Metanephros (tissue), 2 donors: ENCODE results near the gene PPP1R11. TPM values are rescaled to one million over a fixed set of nuclear protein-coding genes. Genes with fewer than 3 reads are reported as not detected.

Source experiments
- small RNA-seq: library from RNA; depleted of rRNA; stranded (forward); fragments of <200 nt; gene quantifications from one replicate; pipeline ENCODE3, GENCODE V24; 2014; ENCODE audit warnings: low replicate concordance
- total RNA-seq: library from RNA; depleted of rRNA; stranded (reverse); fragments of >200 nt; gene quantifications from one replicate; pipeline ENCODE4 v1.2.3, GENCODE V29; 2014

The PPP1R11 gene, protein sequence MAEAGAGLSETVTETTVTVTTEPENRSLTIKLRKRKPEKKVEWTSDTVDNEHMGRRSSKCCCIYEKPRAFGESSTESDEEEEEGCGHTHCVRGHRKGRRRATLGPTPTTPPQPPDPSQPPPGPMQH
- 17.8 TPM for total RNA-seq

DNA sequence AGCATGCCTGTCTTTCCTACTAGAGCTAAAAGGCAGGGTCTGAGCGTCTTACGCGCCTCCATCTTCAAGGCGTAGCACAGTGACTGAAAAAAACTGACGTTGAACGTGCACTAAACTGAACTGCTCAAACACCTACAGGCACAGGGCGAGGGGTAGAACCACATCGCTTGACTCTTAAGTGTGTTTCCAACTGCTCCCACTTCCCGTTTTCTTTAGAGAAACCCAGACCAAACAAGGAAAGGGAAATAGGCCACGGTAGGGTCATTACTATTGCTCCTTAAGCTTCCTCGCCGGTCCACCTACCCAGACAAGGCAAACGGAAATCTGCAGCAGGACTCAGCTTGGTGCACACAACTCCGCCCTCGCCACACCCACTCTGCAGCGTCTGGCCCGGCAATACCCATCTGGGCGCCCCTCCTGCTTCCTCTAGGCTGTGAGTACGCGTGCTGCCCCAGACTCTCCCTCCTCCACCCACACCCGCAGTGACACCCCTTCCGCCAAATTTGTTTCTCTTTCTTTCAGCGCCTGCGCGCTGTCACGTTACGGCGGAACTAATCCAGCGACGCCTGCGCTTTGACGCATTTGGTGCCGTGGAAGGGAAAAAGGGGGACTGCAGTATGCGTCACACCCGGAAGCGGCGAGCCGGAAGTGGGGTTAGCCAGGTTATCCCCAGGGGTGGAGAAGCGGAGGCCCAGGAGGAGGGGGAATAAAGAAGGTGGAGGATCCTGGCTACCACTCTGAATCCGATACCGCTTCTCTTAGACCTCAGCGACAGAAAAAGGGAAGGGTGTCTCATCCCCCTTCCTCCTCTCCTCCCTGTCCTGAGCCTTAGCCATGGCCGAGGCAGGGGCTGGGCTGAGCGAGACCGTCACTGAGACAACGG is at the start of gene PPP1R11:
TSS of gene PPP1R11 (plus strand) at position 622 of the 883 bp plus-strand sequence. CDS start at position 835, 213 bp downstream.

DNA sequence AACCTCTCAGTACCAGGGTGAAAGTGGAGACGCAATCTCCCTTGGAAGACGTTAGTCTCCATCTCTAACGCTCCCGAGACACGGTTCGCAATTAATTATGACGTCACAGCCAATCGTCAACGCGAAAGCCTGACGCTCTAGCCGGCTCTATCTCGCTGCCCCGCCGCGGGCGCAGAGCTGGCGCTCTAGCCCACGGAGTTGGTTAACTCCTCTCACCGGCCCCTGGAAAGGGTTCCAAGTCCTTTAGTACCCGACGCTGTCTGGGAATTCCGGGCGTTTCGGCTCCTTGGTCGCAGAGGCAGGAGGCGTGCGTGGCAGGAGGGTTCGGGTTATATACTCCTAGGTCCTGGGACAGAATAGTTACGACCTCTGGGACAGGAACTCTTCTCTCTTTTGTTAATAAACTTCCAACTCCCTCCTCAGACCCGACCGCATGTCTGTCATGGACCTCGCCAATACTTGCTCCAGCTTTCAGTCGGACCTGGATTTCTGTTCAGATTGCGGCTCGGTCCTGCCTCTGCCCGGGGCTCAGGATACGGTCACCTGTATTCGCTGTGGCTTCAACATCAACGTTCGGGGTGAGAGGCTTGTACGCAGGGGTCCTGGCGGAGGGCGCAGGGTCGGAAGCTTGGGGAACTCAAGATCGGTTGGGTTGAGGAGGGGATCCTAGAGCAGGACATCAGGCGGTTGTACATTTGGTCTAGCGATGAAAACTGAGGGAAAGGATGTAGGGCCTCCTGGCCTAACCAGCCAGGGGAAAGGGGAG is 5.7 kb upstream of the PPP1R11 start, which contains the start of gene POLR1H:
TSS of gene POLR1H (plus strand) at position 174 of the 766 bp plus-strand sequence. CDS start at position 434, 260 bp downstream.

DNA sequence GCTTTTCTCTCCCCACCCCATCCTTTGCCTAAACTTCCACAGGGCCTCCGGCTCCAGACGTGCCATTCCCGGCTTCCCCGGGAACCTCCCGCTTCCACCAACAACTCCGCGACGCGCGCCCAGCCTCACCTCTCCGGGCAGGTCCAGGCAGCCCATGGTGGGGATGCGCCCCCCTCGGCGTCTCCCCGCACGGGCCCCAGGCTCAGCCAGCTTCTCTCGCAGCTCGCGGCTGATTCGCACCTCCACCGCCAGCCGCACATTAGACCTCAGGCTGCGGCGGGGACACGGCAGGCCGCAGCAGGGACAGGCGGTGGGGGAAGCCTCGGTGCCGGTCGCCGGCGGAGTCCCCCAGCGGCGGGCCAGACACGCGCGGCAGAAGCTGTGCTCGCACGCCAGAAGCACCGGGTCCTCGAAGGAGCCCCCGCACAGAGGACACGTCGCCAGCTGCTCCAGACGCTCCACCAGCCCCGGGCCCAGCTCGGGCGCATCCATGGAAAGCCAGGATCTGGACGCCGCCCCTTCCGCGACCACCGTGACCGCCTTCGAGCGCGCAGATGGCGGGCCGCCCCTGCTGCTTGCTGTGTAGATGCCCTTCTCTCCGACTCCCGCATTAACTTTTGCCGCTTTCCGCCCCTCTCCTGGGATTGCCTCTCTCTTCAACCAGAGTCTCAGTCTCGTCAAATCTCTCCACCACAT is 8.2 kb downstream of the PPP1R11 start, which contains the start of gene RNF39:
TSS of gene RNF39 (minus strand) at position 676 of the 696 bp plus-strand sequence. CDS start at position 492, 184 bp downstream.

DNA sequence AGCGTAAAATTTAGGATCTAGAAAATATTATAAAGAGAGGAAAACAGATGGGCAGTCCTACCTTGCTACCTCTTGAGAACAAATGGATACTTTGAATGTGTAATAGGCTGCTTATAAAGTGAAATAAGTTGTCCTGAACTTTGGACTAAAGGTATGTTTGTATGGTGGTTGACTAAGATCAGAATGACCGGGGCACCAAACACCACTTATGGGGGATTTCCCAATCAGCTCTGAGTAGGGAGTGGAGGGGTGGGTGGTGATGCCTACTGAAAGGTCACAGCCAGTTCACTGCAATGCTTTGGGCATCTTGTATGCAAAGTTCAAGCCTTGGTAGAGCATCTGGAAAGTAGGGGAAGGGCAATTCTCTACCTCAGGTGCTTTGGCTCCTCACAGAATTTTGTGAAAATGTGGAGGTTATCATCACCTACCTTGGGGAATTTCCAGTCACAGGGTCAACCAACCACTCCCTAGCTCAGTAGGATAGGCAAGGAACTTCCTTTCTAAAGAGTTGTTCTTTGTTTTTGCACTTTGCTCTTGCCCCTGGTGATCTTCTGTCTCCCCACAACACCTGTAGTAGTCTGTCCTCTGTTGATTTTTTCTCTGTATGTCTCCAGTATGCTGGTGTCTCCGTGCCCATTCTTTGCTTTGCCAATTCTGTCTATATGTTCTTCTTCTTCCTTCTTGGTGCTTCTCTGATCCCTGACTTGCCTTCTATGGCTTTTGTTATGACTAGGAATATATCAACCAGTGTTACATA is 46.2 kb downstream of the PPP1R11 start, which contains the start of gene TRIM31:
TSS of gene TRIM31 (minus strand) at position 88 of the 757 bp plus-strand sequence. CDS start 285 bp downstream, outside the sequence.

Small RNA genes lying within 50 kb of the gene (small RNA-seq; reads per million reads assigned to genes)
- gene RF02218 (not detected), gene RF02219 (not detected), gene RF02220 (not detected)

Other genes starting within 250 kb of the PPP1R11 start
- not detected for gene HLA-G, start 239.4 kb upstream of the PPP1R11 start, total RNA-seq
- 233 TPM for gene HLA-A, start 124.7 kb upstream of the PPP1R11 start, total RNA-seq
- 36.4 TPM for gene POLR1H, start 5.9 kb upstream of the PPP1R11 start, total RNA-seq
- gene RNF39, start 8.6 kb downstream of the PPP1R11 start, total RNA-seq: not detected
- not detected for gene TRIM31, start 45.9 kb downstream of the PPP1R11 start, total RNA-seq
- gene TRIM40, start 68.9 kb downstream of the PPP1R11 start, total RNA-seq: not detected
- gene TRIM10, start 94.0 kb downstream of the PPP1R11 start, total RNA-seq: 2.7 TPM
- gene TRIM15, start 96.3 kb downstream of the PPP1R11 start, total RNA-seq: 0.47 TPM
- 30.3 TPM for gene TRIM26, start 146.2 kb downstream of the PPP1R11 start, total RNA-seq